T-helper 17 cell (primary cell): ENCODE results near the gene GPLD1. TPM values are rescaled to one million over a fixed set of nuclear protein-coding genes. Genes with fewer than 3 reads are reported as not detected.

ENCODE experiments used
- ATAC-seq: fragments of 150-1000 bp; cut with Tn5 transposase; 2 replicates; pipeline ENCODE4 v1.10.0; 2021; ENCODE audit warnings: mild to moderate bottlenecking, moderate library complexity
- DNase-seq, 3 donors: peaks; one replicate each; pipeline versions ENCODE4 v3.0.0 to v3.0.0-alpha.2; 2020 to 2021
- H3K9me3 ChIP-seq: one replicate; pipeline ENCODE4 v1.7.0; 2013; ENCODE audit warnings: low read length, mild to moderate bottlenecking; ENCODE audit not compliant: control insufficient read depth, poor library complexity, severe bottlenecking
- H3K27ac Mint-ChIP-seq: one replicate; pipeline ENCODE4 v1.8.0; 2022; ENCODE audit warnings: mild to moderate bottlenecking, moderate library complexity, mixed read lengths
- H3K27me3 Mint-ChIP-seq: one replicate; pipeline ENCODE4 v1.8.0; 2022; ENCODE audit warnings: mixed read lengths
- H3K36me3 Mint-ChIP-seq: one replicate; pipeline ENCODE4 v1.8.0; 2022; ENCODE audit warnings: low read depth, mixed read lengths
- H3K4me1 Mint-ChIP-seq: one replicate; pipeline ENCODE4 v1.8.0; 2022; ENCODE audit warnings: mild to moderate bottlenecking, mixed read lengths
- H3K4me3 Mint-ChIP-seq: one replicate; pipeline ENCODE4 v1.8.0; 2022; ENCODE audit warnings: mild to moderate bottlenecking, moderate library complexity, mixed read lengths
- total RNA-seq, 4 donors: library from RNA in 2 of 4; stranded (reverse) in 2 of 4; gene quantifications; one replicate each; pipeline ENCODE4 v1.2.3 and lab custom pipeline; 2022 to 2026

Gene GPLD1
- total RNA-seq, 2 donors from 2014 or later: 0.21 to 0.40 TPM

DNA sequence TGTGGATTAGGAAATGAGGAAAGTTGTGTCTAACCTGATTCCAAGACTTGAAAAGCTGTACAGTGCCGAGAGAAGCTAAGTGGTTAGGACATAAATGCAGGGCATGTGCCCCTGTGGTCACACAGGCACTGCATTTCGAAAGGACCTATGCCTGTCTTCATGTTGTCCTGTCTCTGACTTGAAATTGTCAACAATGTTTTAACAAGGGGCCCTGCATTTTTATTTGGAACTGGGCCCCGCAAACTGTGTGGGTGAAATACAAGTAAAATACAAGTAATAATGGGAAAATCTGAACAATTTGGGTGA lies 47.8 kb downstream of the GPLD1 start:
- peaks cover 5% of the 10 kb centered on the region for H3K4me1 Mint-ChIP-seq
- no peak overlapping the region for H3K27ac Mint-ChIP-seq
- no peak for ATAC-seq
- no peaks in the 10 kb centered on the region for H3K27me3 Mint-ChIP-seq
- no peak overlapping the region for H3K4me3 Mint-ChIP-seq
- H3K36me3 Mint-ChIP-seq: peaks cover 5% of the 10 kb centered on the region
- DNase-seq: no peak
- H3K9me3 ChIP-seq: no peaks in the 10 kb centered on the region

- Mint-ChIP-seq H3K4me3 (no peak overlapping the region), H3K4me1 (peaks cover 5% of the 10 kb centered on the region), H3K27me3 (no peaks in the 10 kb centered on the region), H3K36me3 (peaks cover 5% of the 10 kb centered on the region), H3K27ac (no peak overlapping the region)
- DNase-seq (no peak), ATAC-seq (no peak)
- H3K9me3 ChIP-seq: no peaks in the 10 kb centered on the region
Measured at GRCh38 chr6:24440897-24441598, 48.3 kb downstream of the GPLD1 start.

DNA sequence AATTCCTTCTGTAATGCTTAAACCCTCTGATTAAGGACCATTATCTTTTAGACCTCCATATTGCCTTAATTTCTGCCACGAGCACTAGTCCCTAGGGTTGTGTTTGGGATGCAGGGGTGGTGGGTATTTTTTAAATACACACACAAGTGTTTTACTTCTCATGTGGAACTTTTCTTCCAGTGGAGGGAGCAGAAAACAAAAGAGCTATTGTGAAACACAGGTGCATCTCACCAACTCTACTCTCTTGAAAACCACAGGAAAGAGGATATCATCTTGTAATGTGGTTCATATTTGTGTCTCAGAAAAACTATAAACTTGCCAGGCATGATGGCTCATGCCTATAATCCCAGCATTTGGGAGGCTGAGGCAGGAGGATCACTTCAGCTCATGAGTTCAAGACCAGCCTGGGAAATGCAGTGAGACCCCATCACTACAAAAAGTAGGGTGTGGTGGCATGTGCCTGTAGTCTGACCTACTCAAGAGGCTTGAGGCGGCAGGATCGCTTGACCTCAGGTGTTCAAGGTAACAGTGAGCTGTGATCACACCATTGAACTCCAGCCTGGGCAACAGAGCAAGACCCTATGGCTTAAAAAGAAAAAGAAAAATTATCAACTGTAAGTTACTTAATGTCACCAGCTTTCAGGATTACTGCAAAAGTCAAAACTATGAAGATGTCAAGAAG lies 49.4 kb downstream of the GPLD1 start:
- no peak overlapping the region for H3K27ac Mint-ChIP-seq
- no peaks in the 10 kb centered on the region for H3K27me3 Mint-ChIP-seq
- peaks cover 5% of the 10 kb centered on the region for H3K4me1 Mint-ChIP-seq
- peaks cover 5% of the 10 kb centered on the region for H3K36me3 Mint-ChIP-seq
- no peaks in the 10 kb centered on the region for H3K9me3 ChIP-seq
- DNase-seq: no peak
- H3K4me3 Mint-ChIP-seq: no peak overlapping the region
- ATAC-seq: no peak

GRCh38 chr6:24436979-24437378 lies 52.4 kb downstream of the GPLD1 start:
- H3K9me3 ChIP-seq: no peaks in the 10 kb centered on the region
- Mint-ChIP-seq H3K36me3 (peaks cover 5% of the 10 kb centered on the region), H3K4me1 (peaks cover 5% of the 10 kb centered on the region), H3K4me3 (peak overlapping the region; percentile 25), H3K27ac (no peak overlapping the region), H3K27me3 (no peaks in the 10 kb centered on the region)
- no peak for ATAC-seq
- no peak for DNase-seq

GRCh38 chr6:24432611-24433010 lies 56.8 kb downstream of the GPLD1 start:
- no peak overlapping the region for H3K27ac Mint-ChIP-seq
- H3K9me3 ChIP-seq: no peaks in the 10 kb centered on the region
- no peak for DNase-seq
- no peaks in the 10 kb centered on the region for H3K27me3 Mint-ChIP-seq
- peaks cover 2% of the 10 kb centered on the region for H3K4me1 Mint-ChIP-seq
- no peak overlapping the region for H3K4me3 Mint-ChIP-seq
- no peak for ATAC-seq
- H3K36me3 Mint-ChIP-seq: peaks cover 3% of the 10 kb centered on the region

GRCh38 chr6:24431045-24431451 lies 58.3 kb downstream of the GPLD1 start:
- Mint-ChIP-seq H3K4me1 (no peaks in the 10 kb centered on the region), H3K36me3 (peaks cover 2% of the 10 kb centered on the region), H3K27me3 (no peaks in the 10 kb centered on the region), H3K4me3 (no peak overlapping the region), H3K27ac (no peak overlapping the region)
- H3K9me3 ChIP-seq: no peaks in the 10 kb centered on the region
- DNase-seq: no peak
- ATAC-seq: peak; percentile 50

DNA sequence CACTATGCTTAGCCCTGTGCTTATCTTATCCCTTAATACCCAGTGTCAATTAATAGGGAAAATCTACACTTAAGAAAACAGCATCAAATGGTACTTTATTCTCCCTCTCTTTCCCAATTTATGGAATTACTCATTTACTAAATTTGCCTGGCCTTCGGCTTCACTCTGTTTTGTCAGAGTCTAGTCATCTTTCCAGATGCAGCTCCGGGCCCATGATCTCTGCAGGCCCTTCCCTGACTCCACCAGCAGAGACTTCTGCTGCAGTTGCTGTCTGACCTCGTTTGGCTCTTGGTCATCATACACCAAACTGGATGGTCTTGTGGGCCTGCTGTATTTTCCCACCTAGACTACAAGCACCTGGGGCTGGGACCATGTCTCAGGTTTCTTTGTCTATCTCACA lies 59.3 kb downstream of the GPLD1 start:
- ATAC-seq: no peak
- no peak overlapping the region for H3K4me3 Mint-ChIP-seq
- H3K9me3 ChIP-seq: no peaks in the 10 kb centered on the region
- DNase-seq: no peak
- no peaks in the 10 kb centered on the region for H3K27me3 Mint-ChIP-seq
- no peaks in the 10 kb centered on the region for H3K4me1 Mint-ChIP-seq
- H3K36me3 Mint-ChIP-seq: peaks cover 2% of the 10 kb centered on the region
- H3K27ac Mint-ChIP-seq: peak overlapping the region; percentile 67

- ATAC-seq: no peak
Measured at GRCh38 chr6:24429146-24429545, 60.2 kb downstream of the GPLD1 start.

DNA sequence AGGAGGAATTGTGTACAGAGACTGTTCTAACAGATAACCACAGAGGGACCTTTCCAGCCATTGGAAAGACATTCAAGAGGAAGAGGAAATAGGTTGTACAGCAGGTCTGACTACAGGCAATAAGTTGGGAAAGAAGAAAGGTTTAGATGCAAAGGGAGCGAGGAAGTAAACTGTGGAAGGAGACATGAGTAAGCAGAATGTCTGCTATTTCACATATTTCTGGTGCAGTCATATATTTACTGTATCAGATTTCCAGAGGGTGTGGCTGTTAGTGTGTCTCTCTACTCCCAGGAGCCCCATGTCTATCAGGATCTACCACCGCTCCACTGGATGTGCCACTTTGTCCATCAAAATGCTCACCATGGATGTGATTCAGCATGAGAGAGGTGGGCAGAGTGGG lies 60.8 kb downstream of the GPLD1 start:
- no peak overlapping the region for H3K27ac Mint-ChIP-seq
- DNase-seq (no peak), ATAC-seq (no peak)
- H3K27me3 Mint-ChIP-seq: no peaks in the 10 kb centered on the region
- no peak overlapping the region for H3K4me3 Mint-ChIP-seq
- H3K36me3 Mint-ChIP-seq: peaks cover 2% of the 10 kb centered on the region
- no peaks in the 10 kb centered on the region for H3K9me3 ChIP-seq
- no peaks in the 10 kb centered on the region for H3K4me1 Mint-ChIP-seq

More at GRCh38 chr6:24429146-24429545, 60.2 kb downstream of the GPLD1 start:
- Mint-ChIP-seq H3K4me1 (no peaks in the 10 kb centered on the region), H3K27me3 (no peaks in the 10 kb centered on the region), H3K36me3 (peaks cover 2% of the 10 kb centered on the region), H3K27ac (peak overlapping the region; percentile 67), H3K4me3 (no peak overlapping the region)
- DNase-seq: no peak
- H3K9me3 ChIP-seq: no peaks in the 10 kb centered on the region

DNA sequence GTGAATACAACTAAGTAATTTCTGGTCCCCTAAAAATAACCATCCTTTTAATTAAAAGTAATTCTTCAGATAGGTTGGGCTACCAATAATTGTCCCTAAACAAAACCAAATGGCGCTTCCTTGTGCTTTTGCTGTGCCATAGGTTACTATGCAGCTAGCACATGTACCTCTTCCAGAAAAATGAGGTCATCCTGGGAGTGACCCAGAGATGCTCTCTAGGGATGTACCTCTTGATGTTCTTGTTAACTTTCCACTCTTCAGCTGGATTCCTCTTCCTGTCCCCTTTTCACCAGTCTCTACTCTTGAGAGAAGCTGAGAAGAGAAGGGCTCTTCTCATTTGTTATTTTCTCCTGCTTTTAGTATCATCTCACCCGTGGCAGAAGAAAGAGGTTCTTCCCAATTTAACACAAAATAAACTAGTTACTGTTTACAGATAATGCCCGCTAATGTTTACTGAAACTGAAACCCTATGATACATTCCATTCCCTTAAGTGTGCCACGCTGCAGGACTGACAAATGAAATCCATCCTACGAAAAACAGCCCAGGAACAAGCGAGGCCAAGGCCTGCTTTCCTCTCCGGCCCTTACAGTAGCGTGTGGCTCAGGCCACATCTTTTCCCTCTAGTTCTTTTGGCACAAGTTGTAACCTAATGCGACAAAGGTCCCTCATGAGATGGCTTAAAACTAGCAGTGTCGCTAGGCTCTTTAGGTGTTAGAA lies 62.5 kb downstream of the GPLD1 start:
- DNase-seq (no peak), ATAC-seq (no peak)
- Mint-ChIP-seq H3K4me1 (no peaks in the 10 kb centered on the region), H3K27ac (peak overlapping the region; percentile 67), H3K4me3 (no peak overlapping the region), H3K27me3 (no peaks in the 10 kb centered on the region), H3K36me3 (peaks cover 4% of the 10 kb centered on the region)
- H3K9me3 ChIP-seq: no peaks in the 10 kb centered on the region

GRCh38 chr6:24425091-24425490 lies 64.3 kb downstream of the GPLD1 start:
- H3K27ac Mint-ChIP-seq: no peak overlapping the region
- DNase-seq (no peak), ATAC-seq (no peak)
- no peaks in the 10 kb centered on the region for H3K27me3 Mint-ChIP-seq
- peaks cover under 1% of the 10 kb centered on the region for H3K4me1 Mint-ChIP-seq
- no peak overlapping the region for H3K4me3 Mint-ChIP-seq
- no peaks in the 10 kb centered on the region for H3K9me3 ChIP-seq
- H3K36me3 Mint-ChIP-seq: peaks cover 11% of the 10 kb centered on the region

DNA sequence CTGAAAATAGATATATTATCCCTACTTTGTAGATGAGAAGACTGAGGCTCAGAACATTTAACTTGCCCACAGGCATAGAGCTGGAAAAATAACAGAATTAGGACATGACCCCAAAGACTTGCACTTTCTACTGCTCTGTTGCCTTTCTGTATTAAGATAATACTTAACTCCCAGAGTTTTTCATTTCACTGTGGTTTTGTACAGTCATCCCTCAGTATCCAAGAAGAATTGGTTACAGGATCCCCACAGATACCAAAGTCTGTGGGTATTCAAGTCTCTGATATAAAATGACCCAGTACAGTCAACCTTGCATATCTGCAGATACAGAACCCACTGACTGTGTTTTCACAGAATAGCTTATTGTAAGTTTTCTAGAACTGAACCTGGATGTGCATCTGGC lies 69.9 kb downstream of the GPLD1 start:
- peaks cover 2% of the 10 kb centered on the region for H3K4me1 Mint-ChIP-seq
- H3K27ac Mint-ChIP-seq: no peak overlapping the region
- H3K9me3 ChIP-seq: no peaks in the 10 kb centered on the region
- no peak overlapping the region for H3K4me3 Mint-ChIP-seq
- ATAC-seq: no peak
- no peak for DNase-seq
- peaks cover 11% of the 10 kb centered on the region for H3K36me3 Mint-ChIP-seq
- H3K27me3 Mint-ChIP-seq: no peaks in the 10 kb centered on the region

DNA sequence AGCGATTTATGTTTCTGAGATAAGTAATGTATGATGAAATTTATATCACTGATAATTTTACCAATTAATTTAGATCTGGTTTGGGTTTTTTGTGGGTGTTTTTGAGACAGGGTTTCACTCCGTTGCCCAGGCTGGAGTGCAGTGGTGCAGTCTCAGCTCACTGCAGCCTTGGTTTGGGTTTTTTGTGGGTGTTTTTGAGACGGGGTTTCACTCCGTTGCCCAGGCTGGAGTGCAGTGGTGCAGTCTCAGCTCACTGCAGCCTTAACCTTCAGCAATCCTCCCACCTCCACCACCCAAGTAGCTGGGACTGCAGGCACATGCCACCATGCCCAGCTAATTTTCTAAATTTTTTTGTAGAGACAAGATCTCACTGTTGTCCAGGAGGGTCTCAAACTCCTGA lies 73.6 kb downstream of the GPLD1 start:
- ATAC-seq (no peak), DNase-seq (no peak)
- H3K4me3 Mint-ChIP-seq: no peak overlapping the region
- H3K4me1 Mint-ChIP-seq: peaks cover 6% of the 10 kb centered on the region
- no peaks in the 10 kb centered on the region for H3K27me3 Mint-ChIP-seq
- peaks cover 12% of the 10 kb centered on the region for H3K36me3 Mint-ChIP-seq
- H3K9me3 ChIP-seq: no peaks in the 10 kb centered on the region
- no peak overlapping the region for H3K27ac Mint-ChIP-seq
